ENCODE data around the gene PJVK.

PJVK gene

GRCh38 chr2:178448968-178449661 is 2.1 kb upstream of the PJVK start:
- DNase-seq: no peak
- Histone ChIP-seq H3K4me3 (ENCODE audit: low read depth, low read length) (no peak overlapping the region; the same call in 1 of the 2 replicates), H3K27ac (no peak overlapping the region), H3K36me3 (peaks cover 56% of the 10 kb centered on the region), H3K27me3 (ENCODE audit: insufficient read depth, low read depth, severe bottlenecking) (no peaks in the 10 kb centered on the region), H3K9me3 (ENCODE audit: severe bottlenecking) (no peaks in the 10 kb centered on the region)
- no peak for TF ChIP-seq CTCF (IDR thresholded peaks at IDR 0.05; ENCODE audit: low read depth, low read length)

DNA sequence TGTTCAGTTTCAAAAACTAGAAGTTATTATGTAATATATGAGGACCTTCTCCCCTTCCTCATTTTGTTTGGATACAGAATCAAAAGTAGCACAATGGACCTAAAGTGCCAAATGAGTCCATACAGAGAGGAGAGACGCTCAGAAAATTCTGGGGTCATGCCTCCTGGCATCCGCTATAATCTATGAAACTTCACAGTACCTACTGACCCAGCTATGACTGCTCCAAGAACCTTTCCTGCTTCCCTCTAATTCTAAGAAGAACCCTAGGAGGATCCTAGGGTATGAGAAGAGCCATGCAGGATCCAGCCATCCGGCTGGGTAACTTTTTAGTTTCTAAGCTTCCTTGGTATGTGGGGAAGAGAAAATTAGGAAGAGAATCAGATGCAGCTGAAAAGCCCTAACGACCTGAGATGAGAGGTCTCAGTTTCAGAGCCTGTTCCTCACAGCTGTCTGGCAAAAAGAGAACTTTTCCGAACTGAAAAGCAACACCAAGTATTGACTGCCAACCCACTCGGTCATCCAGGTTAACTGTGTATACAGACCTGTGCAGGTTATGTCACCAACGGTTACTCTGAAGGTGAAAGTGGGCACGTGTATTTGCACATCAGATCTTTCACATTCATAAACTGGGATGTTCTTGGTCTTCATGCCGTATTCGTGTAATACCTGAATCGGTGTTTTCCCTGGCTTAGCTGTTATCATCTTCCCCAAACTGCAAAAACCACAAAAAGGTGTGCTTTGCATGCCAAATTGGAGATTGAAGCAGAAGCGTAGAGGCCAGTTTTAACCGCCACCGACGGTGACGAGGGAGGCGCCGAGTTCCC is 1.3 kb upstream of the PJVK start:
- DNase-seq: no peak
- H3K9me3 ChIP-seq (ENCODE audit: severe bottlenecking): no peaks in the 10 kb centered on the region
- H3K36me3 ChIP-seq: peaks cover 48% of the 10 kb centered on the region
- peak overlapping the region; percentile 99 for H3K27ac ChIP-seq
- peak overlapping the region; percentile 92 for H3K4me3 ChIP-seq (ENCODE audit: low read depth, low read length)
- no peak for TF ChIP-seq CTCF (IDR thresholded peaks at IDR 0.05; ENCODE audit: low read depth, low read length)
- H3K27me3 ChIP-seq (ENCODE audit: insufficient read depth, low read depth, severe bottlenecking): no peaks in the 10 kb centered on the region

GRCh38 chr2:178450524-178450773 is 729 bp upstream of the PJVK start:
- no peak for TF ChIP-seq CTCF (IDR thresholded peaks at IDR 0.05; ENCODE audit: low read depth, low read length)
- DNase-seq: no peak
- no peaks in the 10 kb centered on the region for H3K27me3 ChIP-seq (ENCODE audit: insufficient read depth, low read depth, severe bottlenecking)
- peak overlapping the region; percentile 99 for H3K27ac ChIP-seq
- peak overlapping the region; percentile 92 for H3K4me3 ChIP-seq (ENCODE audit: low read depth, low read length)
- peaks cover 46% of the 10 kb centered on the region for H3K36me3 ChIP-seq
- H3K9me3 ChIP-seq (ENCODE audit: severe bottlenecking): no peaks in the 10 kb centered on the region

DNA sequence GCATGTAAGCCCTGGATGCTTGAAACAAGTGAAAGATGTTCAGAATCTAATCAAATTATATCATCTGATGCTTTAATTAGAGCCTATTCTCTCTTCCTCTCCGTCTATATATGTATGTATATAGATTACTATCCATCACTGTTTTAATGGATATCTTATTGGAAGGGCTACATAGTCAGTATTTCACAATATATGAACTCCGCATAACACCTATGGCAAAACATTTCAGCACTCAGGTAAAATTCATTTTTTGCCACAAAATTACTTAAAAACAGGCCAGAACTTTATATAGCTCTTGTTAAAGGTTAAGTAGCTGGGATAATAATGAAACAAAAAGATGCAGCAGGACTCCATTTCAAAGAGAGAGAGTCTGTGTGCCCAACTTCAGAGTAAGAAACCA is 1.2 kb downstream of the PJVK start:
- H3K4me3 ChIP-seq (ENCODE audit: low read depth, low read length): peak overlapping the region; percentile 73; the same call in 1 of the 2 replicates
- no peak for DNase-seq
- H3K36me3 ChIP-seq: peaks cover 29% of the 10 kb centered on the region
- TF ChIP-seq CTCF (IDR thresholded peaks at IDR 0.05; ENCODE audit: low read depth, low read length): no peak
- no peaks in the 10 kb centered on the region for H3K27me3 ChIP-seq (ENCODE audit: insufficient read depth, low read depth, severe bottlenecking)
- peak overlapping the region; percentile 99 for H3K27ac ChIP-seq
- no peaks in the 10 kb centered on the region for H3K9me3 ChIP-seq (ENCODE audit: severe bottlenecking)

DNA sequence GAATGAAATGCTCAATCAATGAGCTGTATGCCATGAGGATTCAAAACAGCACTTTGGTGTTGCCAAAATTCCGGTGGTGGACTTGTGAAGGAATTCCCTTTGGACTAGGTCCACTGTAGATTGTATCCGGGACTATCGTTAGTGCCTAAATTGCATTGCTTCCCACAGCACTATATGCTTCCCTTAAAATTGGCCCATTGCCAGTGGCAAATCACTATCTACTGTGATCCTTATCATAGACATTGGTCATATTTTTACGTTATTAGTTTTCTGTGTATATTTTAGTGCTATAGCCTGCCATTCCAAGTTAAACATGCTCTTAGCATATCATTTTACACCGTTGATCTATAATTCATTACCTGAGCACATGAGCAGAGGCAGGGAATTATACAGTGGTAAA is 1.7 kb downstream of the PJVK start:
- no peaks in the 10 kb centered on the region for H3K9me3 ChIP-seq (ENCODE audit: severe bottlenecking)
- H3K4me3 ChIP-seq (ENCODE audit: low read depth, low read length): no peak overlapping the region
- H3K36me3 ChIP-seq: peaks cover 25% of the 10 kb centered on the region
- DNase-seq: no peak
- H3K27me3 ChIP-seq (ENCODE audit: insufficient read depth, low read depth, severe bottlenecking): no peaks in the 10 kb centered on the region
- TF ChIP-seq CTCF (IDR thresholded peaks at IDR 0.05; ENCODE audit: low read depth, low read length): no peak
- H3K27ac ChIP-seq: no peak overlapping the region

All from WERI-Rb-1 (cell line).